ENCODE measurements around the gene IRGC. TPM values are rescaled to one million over a fixed set of nuclear protein-coding genes. Genes with fewer than 3 reads are reported as not detected.

The IRGC gene
- polyA plus RNA-seq, 1 donor from 2014 or later = 0.51 TPM

- no peaks in the 10 kb centered on the region for H4K20me1 ChIP-seq (ENCODE audit: insufficient read depth)
- H2AFZ ChIP-seq (ENCODE audit: low read depth, low read length) = no peak overlapping the region
- TF ChIP-seq, protein P1, sequence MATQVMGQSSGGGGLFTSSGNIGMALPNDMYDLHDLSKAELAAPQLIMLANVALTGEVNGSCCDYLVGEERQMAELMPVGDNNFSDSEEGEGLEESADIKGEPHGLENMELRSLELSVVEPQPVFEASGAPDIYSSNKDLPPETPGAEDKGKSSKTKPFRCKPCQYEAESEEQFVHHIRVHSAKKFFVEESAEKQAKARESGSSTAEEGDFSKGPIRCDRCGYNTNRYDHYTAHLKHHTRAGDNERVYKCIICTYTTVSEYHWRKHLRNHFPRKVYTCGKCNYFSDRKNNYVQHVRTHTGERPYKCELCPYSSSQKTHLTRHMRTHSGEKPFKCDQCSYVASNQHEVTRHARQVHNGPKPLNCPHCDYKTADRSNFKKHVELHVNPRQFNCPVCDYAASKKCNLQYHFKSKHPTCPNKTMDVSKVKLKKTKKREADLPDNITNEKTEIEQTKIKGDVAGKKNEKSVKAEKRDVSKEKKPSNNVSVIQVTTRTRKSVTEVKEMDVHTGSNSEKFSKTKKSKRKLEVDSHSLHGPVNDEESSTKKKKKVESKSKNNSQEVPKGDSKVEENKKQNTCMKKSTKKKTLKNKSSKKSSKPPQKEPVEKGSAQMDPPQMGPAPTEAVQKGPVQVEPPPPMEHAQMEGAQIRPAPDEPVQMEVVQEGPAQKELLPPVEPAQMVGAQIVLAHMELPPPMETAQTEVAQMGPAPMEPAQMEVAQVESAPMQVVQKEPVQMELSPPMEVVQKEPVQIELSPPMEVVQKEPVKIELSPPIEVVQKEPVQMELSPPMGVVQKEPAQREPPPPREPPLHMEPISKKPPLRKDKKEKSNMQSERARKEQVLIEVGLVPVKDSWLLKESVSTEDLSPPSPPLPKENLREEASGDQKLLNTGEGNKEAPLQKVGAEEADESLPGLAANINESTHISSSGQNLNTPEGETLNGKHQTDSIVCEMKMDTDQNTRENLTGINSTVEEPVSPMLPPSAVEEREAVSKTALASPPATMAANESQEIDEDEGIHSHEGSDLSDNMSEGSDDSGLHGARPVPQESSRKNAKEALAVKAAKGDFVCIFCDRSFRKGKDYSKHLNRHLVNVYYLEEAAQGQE (IDR thresholded peaks at IDR 0.05; ENCODE audit: borderline replicate concordance) = no peak
- no peak for TF ChIP-seq TAF1 (IDR thresholded peaks at IDR 0.05; ENCODE audit: low read depth)
- no peak for TF ChIP-seq EZH2 (IDR thresholded peaks at IDR 0.05; ENCODE audit: borderline replicate concordance, insufficient read depth, low read length, poor library complexity, severe bottlenecking)
- TF ChIP-seq RAD21 (conservative IDR thresholded peaks at IDR 0.05) = no peak
- TF ChIP-seq EP300 (conservative IDR thresholded peaks at IDR 0.05; ENCODE audit: poor library complexity, severe bottlenecking) = no peak
- no peak for TF ChIP-seq MXI1 (conservative IDR thresholded peaks at IDR 0.05; ENCODE audit: poor library complexity, severe bottlenecking)
- no peak for TF ChIP-seq SMC3 (conservative IDR thresholded peaks at IDR 0.05; ENCODE audit: poor library complexity)
- no peak for TF ChIP-seq POLR2AphosphoS5 (IDR thresholded peaks at IDR 0.05)
- no peak for TF ChIP-seq CTCF (IDR thresholded peaks at IDR 0.05; ENCODE audit: poor library complexity, severe bottlenecking)
Measured at GRCh38 chr19:43724896-43725295, 9.0 kb downstream of the IRGC start.

GRCh38 chr19:43725468-43725867 lies 9.6 kb downstream of the IRGC start:
- TF ChIP-seq CTCF (IDR thresholded peaks at IDR 0.05; ENCODE audit: poor library complexity, severe bottlenecking) (no peak), TAF1 (IDR thresholded peaks at IDR 0.05; ENCODE audit: low read depth) (no peak), POLR2AphosphoS5 (IDR thresholded peaks at IDR 0.05) (no peak), SMC3 (conservative IDR thresholded peaks at IDR 0.05; ENCODE audit: poor library complexity) (no peak), EZH2 (IDR thresholded peaks at IDR 0.05; ENCODE audit: borderline replicate concordance, insufficient read depth, low read length, poor library complexity, severe bottlenecking) (no peak), RAD21 (conservative IDR thresholded peaks at IDR 0.05) (no peak), MXI1 (conservative IDR thresholded peaks at IDR 0.05; ENCODE audit: poor library complexity, severe bottlenecking) (no peak), EP300 (conservative IDR thresholded peaks at IDR 0.05; ENCODE audit: poor library complexity, severe bottlenecking) (no peak)
- TF ChIP-seq, protein P1 (IDR thresholded peaks at IDR 0.05; ENCODE audit: borderline replicate concordance) = no peak
- Histone ChIP-seq H2AFZ (ENCODE audit: low read depth, low read length) (no peak overlapping the region), H3K36me3 (ENCODE audit: insufficient read depth, low read length) (no peaks in the 10 kb centered on the region), H3K4me2 (ENCODE audit: low read length) (no peak overlapping the region), H3K9ac (ENCODE audit: low read length) (no peak overlapping the region), H3K27ac (ENCODE audit: low read length) (no peak overlapping the region), H4K20me1 (ENCODE audit: insufficient read depth) (no peaks in the 10 kb centered on the region), H3K4me3 (ENCODE audit: low read length) (no peak overlapping the region), H3K9me2 (ENCODE audit: insufficient read depth, low read length) (no peaks in the 10 kb centered on the region), H3F3A (ENCODE audit: insufficient read depth, low read length, poor library complexity, severe bottlenecking) (no peaks in the 10 kb centered on the region), H3K9me3 (ENCODE audit: low read length) (no peaks in the 10 kb centered on the region), H3K27me3 (ENCODE audit: insufficient read depth, low read depth, low read length) (no peaks in the 10 kb centered on the region), H3K79me2 (replicated peaks; ENCODE audit: insufficient read depth, low read length) (no peaks in the 10 kb centered on the region)

More at GRCh38 chr19:43724896-43725295, 9.0 kb downstream of the IRGC start:
- H3F3A ChIP-seq (ENCODE audit: insufficient read depth, low read length, poor library complexity, severe bottlenecking) = no peaks in the 10 kb centered on the region
- no peaks in the 10 kb centered on the region for H3K27me3 ChIP-seq (ENCODE audit: insufficient read depth, low read depth, low read length)
- no peak overlapping the region for H3K27ac ChIP-seq (ENCODE audit: low read length)
- H3K9ac ChIP-seq (ENCODE audit: low read length) = no peak overlapping the region
- no peak overlapping the region for H3K4me3 ChIP-seq (ENCODE audit: low read length)
- no peak overlapping the region for H3K4me2 ChIP-seq (ENCODE audit: low read length)
- H3K9me3 ChIP-seq (ENCODE audit: low read length) = no peaks in the 10 kb centered on the region
- no peaks in the 10 kb centered on the region for H3K79me2 ChIP-seq (replicated peaks; ENCODE audit: insufficient read depth, low read length)
- H3K9me2 ChIP-seq (ENCODE audit: insufficient read depth, low read length) = no peaks in the 10 kb centered on the region
- no peaks in the 10 kb centered on the region for H3K36me3 ChIP-seq (ENCODE audit: insufficient read depth, low read length)
